Activated gamma-delta T cell (primary cell): ENCODE results near the gene KIF5A.
A peak's percentile ranks its signal among the peaks of the same experiment; 100 is the strongest.
"Not testable (repeated sequence)": the region's sequence is repeated elsewhere in the genome, so short reads cannot be mapped to it uniquely, and the experiment has no call there.

Source experiments
- DNase-seq: peaks from one replicate; lab custom pipeline; 2025; lab: John Stamatoyannopoulos, UW

Gene KIF5A

DNA sequence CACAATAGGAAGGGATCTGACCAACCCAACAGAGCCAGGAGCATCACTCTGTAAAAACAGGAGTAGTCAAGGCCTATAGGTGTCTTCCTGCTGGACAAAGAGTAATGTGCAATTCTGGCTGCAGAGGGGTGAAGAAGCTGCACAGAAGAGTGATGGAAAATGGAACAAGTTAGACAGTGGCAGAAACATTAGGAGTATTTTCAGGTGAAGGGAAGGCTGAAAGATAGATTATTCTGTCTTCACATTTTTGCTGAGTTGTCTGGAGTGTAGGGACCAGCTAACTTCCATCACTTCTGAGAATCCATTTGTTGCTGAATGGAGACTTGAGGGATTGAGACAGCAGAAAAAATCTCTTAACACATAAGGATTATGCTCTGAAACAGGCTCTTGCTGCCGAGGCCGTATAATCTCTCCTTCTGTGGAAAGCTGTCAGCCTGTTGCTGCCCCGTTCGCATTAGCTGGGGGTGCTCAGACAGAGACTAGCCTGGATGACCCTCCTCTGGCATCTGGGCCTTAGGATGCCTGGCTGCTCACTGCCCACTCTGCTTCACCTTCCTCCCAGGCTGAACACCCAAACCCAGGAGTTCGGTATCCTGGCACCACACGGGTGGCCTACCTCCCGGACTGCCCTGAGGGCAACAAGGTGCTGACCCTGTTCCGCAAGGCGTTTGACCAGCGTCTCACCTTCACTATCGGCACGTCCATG is 58.3 kb downstream of the KIF5A start:
- no peak for DNase-seq

DNA sequence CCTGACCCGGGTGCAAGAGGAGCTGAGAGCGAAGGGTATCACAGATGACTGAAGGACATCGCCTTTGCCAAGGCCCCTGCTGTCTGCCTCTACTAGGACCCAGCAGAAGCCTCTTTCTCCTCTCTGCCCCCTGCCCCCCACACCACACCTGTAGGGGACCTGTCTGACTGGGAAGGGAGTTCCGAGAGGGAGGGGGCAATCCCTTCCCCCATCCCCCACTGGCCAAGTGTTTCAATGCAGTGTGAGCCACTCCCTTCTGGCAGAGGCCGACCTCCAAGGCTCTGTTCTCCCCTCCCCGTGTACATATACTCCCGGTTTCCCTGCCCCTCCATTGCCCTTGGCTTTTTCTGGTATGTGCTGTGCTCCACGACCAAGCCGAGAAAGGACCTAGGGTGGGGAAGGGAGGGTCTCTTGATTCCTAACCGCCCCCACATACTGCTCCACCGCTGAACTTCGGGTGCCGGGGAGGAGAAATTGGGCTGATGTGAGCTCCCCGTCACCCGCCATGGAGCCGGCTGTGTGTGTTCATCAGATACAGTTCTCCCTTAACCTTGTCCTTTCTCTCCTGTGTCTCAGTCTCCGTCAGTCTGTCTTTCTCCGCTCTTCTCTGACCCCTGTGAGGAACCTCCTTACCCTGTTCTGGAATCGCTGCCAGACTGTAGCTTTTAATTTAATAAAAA is 59.4 kb downstream of the KIF5A start:
- DNase-seq, result no peak

DNA sequence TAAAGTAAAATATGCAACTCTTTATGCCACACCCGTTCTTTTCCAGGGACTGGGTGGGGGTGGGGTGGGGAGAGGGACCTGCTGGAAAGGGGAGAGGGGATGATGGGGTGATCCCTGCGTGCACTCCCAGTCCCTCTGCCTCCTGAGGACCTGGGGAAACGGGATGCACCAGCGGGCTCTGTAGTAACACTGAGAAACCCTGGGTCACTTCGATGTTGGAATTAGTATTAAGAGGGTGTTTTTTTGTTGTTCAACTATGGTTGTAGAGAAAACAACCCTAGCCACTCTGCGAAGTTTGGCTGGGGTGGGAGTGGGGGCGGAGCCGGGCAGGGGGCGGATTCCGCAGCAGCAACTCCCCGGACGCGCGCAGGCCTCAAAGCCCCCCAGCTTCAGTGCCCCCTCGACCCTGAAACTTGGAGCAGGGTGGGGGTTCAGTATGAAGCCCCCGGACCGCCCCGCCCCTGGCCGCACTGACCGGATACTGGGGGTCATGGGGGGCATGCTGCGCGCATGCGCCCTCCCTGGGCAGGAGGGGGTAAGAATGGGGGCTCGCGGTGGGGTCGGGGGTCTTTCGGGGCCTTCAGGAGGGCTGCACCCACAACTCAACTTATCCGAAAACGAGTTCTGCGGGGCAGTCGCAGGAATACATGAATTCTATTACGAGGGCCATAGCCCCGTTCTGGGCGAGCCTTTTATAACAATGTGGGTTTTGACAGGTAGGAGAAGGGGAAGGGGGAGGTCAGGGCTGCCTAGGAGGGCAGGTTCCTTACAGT is 60.1 kb downstream of the KIF5A start:
- DNase-seq, result no peak

DNA sequence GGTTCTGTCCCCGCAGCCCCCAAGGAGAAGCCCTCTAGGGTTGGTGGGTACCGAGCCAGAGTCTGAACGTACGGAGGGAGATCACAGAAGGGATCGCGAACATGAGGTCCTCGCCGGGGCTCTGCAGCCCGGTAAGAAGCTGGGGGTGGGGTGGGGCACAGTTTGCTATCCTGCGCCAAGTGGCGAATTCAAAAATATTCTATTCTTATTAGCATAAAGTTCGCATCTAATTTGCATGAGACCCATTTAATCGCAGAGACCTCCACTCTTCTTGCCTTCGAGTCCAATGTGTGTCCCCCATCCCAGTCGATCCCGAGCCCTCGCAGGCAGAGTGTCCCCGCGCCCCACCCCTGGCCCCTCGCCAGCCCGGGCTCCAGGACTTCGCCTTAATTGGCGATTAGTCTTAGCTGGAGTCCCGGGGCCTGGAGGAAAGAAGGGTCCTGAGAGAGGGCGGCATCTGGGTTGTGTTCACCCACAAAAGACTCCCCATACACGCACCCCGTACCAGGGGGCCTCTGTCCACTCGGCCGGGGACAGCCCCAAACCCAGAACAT is 60.8 kb downstream of the KIF5A start:
- no peak for DNase-seq

DNA sequence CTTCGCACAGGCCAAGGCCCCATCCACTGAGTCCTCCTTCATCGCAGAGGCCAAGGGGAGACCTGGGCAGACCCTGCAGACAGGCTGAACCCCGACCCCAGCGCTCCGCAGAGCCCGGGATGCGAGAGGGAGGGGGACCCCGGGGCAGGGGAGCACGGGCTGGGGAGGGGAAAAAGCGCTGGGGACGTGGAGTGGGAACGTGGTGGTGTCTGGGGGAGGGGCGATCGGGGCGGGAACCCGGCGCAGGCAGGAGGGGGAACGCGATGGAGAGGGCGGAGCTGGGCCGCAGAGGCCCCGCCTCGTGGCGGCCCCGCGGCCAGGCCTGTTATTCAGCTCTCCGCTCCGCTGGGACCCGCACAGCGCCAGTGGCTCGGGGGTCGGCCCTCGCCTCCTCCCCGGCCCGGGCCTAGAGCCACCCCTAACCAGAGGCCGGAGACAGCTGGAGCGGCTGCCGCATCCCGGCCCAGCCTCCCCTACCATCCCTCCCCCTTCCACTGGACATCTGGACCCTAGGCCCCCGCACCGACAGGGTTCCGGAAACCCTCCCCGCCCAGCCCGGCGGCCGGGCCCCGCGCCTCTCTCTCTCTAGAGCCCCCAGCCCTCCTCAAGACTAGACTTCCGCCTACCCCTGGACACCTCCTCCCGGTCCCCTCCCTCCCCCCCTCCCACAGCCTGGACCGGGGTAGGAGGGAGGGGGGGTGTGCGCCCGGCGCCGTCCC is 61.4 kb downstream of the KIF5A start, which contains the start of gene ARHGEF25:
TSS of gene ARHGEF25 (plus strand) at position 328 of the 719 bp plus-strand sequence. CDS start 460 bp downstream, outside the sequence.
- peak; percentile 25 for DNase-seq

DNA sequence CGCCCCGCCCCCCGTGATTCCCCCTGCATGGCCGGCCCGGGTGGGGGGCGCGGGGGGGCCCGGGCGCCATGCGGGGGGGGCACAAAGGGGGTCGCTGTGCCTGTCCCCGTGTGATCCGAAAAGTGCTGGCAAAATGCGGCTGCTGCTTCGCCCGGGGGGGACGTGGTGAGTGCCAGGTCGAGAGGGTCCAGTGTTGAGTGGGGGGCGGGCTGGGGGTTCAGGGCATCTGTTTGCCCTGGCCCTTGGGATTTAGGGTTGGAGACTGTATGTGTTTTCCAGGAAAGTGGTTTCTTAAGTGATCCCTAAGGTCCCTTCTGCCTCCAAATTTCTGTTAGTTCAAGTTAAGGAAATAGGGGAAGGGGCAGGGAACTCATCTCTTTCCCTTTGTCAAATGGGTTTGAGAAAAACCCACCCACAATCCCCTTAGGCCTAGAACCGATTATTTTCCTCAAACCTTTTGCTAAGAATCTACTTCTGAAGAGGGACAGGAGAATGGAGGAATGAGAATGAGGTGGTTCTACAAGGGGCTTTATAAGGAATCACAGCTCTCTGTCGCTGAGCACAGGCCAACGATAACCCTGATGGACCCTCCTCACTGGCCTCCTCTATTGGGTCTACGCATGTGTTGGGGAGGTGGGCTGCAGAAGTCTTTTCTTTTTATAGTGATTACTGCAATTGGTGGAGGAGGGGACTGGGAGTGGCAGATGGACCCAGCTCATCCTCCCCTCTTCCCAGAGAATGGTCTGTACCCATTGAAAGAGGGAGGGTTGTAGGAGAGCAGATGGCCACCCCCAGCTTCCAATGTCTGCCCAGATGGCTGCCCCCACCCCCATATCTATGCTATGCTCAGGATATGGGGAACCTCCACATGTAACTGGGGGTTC is 62.2 kb downstream of the KIF5A start:
- DNase-seq, result no peak

DNA sequence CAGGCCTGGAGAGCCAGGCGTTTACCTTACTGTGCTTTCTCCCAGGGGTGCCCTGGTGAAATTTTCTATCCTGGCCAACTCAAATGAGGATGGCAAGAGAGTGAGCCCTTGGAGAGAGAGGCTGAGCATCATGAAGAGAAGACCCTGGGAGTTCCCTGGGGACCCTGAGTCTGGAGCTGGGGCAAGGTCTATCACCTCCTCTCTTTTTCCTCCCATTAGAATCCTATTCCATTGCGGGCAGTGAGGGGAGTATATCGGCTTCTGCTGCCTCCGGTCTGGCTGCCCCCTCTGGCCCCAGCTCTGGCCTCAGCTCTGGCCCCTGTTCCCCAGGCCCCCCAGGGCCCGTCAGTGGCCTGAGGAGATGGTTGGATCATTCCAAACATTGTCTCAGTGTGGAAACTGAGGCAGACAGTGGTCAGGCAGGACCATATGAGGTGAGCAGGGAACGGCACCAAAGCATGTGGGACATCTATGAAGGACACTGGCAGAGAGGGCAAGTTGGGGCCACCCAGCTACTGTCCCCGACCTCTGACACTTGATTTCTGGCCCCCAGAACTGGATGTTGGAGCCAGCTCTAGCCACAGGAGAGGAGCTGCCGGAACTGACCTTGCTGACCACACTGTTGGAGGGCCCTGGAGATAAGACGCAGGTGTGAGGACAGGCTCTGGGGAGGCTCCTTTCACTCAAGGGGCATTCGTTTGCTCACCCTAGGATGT is 63.0 kb downstream of the KIF5A start:
- no peak for DNase-seq

DNA sequence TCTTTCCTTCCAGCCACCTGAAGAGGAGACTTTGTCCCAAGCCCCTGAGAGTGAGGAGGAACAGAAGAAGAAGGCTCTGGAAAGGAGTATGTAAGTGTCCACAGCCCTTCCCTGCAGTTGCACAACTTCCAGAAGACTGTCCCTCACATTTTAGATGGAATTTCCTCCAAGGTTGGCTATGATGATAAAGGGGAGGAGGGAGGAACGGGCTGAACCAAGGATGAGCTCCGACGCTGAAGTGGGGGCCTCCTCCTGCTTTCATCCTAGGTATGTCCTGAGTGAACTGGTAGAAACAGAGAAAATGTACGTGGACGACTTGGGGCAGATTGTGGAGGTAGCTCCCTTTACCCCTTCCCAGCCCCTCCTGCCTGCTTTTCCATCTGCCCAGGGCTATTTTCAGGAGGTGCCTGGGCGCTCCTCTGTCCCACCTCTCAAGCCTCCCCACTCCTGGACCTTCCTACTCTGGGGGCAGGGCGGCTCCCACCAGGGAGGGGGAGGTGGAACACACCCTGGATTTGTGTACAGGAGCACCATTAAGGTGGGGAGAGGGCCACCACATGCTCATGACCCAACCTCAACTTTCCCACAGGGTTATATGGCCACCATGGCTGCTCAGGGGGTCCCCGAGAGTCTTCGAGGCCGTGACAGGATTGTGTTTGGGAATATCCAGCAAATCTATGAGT is 63.7 kb downstream of the KIF5A start:
- DNase-seq, result no peak

DNA sequence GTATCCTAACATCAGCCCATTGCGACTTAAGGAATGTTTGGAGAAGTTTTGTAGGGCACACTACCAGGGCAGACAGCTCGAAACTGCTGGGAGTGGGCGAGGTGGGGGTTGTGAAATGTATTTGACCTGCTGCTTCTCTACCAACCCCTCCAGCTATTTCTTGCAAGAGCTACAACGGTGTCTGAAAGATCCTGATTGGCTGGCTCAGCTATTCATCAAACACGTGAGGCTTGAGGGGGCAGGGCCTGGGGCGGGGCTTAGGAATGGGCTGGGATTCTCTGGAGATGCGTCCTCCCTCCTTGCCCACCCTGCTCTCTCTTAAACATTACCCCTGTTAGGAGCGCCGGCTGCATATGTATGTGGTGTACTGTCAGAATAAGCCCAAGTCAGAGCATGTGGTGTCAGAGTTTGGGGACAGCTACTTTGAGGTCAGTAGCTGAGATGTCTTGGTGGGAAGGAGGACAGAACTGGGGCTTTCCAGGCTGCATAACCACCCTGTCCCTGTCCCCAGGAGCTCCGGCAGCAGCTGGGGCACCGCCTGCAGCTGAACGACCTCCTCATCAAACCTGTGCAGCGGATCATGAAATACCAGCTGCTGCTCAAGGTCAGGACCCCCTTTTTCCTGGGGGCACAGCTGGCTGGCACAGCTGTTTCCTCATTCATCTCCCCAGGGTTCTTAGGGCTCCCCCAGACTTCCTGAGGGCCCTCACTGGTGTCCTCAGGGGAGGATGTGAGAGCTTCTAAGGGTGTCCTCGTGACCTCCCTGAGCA is 64.5 kb downstream of the KIF5A start:
- no peak for DNase-seq

DNA sequence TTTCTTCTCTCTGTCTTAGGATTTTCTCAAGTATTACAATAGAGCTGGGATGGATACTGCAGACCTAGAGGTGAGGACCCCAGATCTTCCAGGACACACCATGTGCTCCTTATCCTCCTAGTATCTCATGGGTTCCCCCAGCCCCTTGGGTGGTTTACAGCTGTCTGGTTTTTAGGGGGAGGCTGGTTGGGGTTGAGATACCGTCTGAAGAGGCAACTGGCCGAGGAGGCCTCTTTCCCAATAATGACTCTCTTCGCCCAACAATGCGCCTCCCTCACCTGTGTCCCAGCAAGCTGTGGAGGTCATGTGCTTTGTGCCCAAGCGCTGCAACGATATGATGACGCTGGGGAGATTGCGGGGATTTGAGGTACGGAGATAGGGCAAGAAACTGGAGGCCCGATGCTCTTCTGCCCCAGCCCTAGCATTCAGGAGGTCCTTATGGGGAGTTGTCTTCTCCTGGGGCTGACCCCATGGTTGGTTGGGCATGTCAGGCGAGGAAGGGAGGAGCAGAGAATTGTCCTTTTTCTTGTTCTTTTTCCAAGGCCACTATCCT is 65.2 kb downstream of the KIF5A start:
- DNase-seq, result no peak

DNA sequence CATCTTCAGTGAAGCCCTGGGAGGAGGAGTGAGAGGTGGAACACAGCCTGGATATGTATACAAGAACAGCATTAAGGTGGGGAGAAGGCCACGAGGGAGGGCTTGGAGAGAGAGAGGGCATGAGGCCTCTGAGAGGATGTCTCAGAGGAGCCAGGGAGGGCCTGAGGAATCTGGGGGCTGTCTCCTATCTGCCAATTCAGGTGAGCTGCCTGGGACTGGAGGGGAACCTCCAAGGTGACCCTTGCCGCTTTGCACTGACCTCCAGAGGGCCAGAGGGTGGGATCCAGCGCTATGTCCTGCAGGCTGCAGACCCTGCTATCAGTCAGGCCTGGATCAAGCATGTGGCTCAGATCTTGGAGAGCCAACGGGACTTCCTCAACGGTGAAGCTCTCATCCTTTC is 65.8 kb downstream of the KIF5A start:
- no peak for DNase-seq

DNA sequence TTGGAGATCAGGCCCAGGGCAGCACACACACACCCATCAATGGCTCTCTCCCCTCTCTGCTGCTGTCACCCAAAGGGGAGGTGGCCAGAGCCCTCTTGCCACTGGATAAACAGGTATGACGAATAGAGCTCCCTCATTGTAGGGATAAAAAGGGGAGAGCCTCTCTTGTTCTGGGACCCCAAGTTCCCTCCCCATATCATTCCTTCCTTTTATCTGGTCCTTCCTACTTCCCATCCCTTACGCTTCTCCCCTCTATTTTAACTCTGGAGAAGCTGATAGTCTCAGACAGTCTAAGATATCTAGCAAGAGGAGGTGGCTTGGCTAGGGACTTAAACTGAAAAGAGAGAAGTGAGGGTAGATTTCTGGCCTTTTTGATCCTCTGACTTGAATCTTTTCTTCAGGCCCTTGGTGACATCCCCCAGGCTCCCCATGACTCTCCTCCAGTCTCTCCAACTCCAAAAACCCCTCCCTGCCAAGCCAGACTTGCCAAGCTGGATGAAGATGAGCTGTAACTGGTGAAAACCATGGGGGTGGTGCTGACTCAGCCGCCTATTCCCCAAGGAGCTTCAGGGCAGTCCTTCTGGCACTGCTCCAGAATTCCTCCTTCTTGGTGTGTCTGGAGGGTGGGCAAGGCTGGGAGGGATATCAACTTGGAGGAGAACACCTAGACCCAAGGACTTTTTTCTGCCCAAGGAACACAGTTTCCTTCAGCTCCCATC is 66.7 kb downstream of the KIF5A start:
- DNase-seq, result no peak

DNA sequence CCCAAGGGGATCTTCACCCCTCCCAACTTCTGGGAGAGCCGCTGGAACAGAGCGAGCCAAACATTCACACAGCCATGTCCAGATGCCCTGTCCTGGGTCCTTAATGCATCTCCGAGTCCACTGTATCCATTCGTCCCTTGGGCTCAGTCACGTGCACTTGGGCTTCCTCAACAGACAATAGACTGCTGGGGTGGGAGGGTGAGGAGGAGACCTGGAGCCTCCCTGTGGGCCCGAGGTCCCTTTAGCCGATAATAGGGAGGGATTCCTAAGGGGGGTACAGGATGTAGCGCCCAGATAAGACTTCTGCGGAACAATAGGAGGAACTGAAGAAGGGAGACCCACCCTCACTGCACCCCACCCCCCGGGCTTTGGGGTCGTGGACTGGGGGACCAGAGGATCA is 68.1 kb downstream of the KIF5A start:
- DNase-seq, result no peak

DNA sequence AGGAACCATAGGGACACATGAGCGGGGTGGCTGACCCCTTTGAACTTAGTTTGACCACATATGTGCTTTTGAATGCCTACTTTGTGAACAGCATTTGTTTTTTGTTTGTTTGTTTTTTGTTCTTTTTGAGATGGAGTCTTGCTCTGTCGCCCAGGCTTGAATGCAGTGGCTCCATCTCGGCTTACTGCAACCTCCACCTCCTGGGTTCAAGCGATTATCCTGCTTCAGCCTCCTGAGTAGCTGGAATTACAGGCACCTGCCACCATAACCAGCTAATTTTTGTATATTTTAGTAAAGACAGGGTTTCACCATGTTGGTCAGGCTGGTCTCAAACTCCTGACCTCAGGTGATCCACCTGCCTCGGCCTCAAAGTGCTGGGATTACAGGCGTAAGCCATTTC is 68.6 kb downstream of the KIF5A start:
- not testable (repeated sequence) for DNase-seq

DNA sequence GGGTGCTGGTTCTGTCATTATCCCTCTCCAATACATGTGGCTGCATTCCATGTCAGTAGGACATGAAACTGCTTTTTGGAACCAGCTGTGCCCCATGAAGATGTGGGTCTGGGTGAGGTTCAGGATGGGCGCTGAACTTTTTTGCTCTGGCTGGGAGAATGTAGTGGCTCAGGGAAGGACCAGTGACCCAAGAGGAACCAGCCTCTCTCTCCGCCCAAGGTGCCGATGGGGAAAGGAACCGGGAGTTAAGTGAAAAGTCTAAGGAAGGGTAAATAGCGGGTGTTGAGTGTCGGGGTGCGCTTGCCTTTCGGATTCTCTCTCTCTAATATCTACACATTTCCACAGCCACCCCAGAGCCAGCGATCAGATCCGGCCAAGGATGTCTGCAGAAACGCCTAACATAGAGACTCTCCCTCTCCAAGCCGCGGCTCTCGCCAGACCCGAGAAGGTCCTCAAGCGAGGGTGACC is 69.2 kb downstream of the KIF5A start:
- DNase-seq, result no peak

DNA sequence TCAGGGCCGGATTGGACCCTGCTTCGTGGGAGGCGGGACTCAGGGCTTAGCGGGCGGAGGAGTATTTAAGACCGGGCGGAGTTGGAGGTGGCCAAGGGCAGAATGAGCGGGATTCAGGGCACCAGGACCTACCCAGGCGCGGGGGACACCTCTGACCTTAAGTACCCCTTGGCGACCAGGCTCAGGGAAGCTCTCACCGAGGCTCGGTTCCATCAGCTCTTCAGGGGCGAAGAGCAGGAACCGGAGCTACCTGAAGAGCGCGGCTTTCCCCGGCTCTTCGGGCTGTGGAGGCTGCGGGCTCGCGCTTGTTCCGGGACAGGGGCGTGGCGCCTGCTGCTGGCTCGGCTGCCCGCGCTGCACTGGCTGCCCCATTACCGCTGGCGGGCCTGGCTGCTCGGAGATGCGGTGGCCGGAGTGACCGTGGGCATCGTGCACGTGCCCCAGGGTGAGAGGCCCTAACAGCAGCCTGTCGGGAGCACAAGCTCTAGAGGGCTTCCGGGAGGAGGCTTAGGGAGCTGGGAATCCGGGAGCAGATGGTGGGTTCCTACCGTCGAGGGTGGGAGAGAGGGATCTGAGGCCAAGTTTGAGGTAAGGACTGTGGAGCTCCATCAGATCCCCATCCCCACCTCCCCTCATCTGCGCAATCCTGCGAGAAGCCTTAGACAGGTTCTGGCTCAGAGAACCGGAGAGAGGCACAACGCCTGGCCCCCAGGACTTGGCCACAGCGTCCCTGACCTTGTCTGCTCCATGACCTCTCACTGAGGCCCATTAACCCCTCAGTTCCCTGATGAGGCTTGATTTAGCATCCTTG is 69.8 kb downstream of the KIF5A start:
- DNase-seq, result no peak
